Measurements from ENCODE around the gene JAG1.

The JAG1 gene

DNA sequence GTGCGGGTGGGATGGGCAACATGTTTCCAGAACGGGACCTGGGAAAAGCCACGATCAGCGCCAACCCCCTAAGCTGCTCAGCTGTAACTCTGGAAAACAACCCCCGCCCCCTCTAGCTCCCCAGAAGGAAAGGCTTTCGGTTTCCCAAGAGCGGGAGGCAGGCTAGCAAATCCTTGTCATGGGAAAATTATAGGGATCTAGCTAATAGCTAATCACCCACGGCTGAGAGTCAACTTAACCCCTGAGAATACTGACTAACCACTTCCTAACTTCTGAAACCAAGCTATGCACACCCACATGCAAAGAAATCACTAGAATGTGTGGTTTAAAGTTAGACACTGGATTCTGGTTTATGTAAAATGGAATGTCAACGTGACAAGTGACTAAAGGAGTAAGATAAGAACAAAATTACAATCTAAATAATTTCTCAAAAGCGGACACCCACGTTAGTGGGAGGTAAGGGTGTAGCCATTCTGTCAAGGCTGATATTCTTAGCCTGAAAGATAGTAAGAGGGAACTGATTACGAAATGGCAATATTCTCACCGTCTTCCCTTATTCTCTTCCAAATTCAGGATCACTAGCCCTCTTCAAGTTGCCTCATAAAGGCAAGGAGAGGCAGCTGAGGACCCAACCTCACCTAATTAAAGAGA, 20.1 kb downstream of the JAG1 start:
- no peak for DNase-seq (ENCODE audit: low read depth in 1 of 2, low spot score in 1 of 2)

DNA sequence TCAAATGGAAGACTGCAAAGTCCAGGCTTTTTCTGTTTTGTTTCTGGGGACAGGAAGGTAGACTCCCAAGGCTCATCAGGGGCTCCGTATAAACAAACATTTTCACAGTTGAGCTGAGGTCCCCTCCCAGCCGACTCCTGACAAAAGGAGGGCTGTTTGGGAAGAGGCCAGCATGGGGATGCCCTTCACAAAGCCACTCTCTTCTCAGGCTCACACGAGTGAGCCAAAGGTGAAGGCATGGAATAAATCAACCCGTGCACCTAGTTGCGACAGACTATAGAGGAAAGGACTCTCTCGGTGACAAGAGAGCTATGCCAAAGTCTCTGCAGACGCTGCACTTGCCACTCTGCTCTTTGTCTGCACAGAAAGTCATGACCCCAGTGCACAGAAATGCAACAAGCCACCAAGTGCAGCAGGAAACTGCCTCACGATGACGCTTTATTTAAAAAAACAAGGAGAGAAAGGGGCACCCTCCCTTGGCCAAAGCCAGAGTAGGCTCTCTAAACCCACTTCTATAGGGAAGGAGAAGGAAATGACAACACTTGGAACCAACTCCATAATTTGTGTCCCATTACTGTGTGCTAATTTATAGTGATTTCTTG, 21.0 kb downstream of the JAG1 start:
- DNase-seq (ENCODE audit: low read depth in 1 of 2, low spot score in 1 of 2): no peak

DNA sequence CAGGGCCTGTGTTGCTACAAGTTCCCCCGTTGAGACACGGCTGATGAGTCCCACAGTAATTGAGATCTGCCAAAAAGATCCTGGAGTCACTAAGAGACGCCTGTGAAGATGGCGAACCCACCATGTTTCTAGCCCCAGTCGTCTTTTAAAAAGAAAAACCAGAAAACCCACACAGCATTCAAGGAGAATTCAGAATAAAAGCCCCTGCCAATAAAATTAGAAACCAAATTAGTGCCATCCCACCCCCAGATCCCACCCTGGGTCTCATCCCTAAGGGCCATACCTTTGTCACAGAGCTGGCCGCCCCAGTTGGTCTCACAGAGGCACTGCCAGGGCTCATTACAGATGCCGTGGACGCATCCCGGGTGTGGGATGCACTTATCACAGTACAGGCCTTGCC, 21.6 kb downstream of the JAG1 start:
- DNase-seq (ENCODE audit: low read depth in 1 of 2, low spot score in 1 of 2): no peak

DNA sequence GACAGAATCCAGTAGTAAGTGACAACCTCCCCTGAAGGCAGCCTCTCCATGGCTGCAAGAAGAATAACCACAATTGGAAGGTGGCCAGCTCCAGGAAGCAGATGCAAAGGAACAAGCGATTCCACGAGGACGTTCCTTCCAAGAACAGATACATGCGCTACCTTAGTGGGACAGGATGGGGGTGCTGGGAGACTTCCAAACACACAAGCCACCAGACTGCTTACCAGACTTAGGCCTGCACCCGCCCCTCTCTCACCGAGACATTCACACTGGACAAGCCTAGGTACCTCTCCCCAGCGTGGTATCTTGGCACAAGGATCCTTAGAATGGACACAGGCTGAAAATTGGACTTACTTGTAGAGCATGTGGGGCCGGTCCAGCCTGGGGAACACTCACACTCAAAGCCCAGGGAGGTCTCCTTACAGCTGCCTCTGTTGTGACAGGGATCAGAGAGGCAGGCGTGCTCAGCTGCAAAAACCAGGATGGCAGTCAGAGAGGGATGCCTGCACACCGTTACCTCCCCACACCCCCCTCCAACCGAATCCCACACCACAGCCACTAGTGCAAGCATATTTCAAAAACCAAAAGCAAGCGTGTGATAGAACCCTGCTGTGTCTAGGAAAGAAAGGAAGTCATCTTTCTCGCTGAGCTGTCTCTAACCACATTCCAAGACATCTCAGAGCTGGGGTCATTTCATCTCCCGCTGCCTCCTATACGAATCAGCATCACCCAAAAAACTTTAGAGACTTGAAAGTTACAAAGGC, 22.4 kb downstream of the JAG1 start:
- DNase-seq (ENCODE audit: low read depth in 1 of 2, low spot score in 1 of 2): no peak

DNA sequence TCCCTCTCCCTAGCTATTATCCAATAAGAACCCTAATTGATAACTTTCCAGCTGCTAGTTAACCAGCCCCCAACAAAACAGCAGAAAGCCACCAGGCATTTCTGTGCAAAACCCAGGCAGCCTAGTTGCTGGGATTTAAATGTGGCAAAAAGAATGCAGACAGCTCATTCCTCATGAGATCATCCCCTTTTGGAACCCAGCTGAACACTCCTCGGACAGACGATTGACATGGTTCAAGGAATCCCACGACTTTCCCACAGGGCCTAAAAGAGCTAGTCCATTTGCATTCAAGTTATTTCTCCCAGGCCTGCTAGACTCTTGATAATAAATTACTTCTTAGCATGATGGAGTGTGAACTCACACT, 24.0 kb downstream of the JAG1 start:
- DNase-seq (ENCODE audit: low read depth in 1 of 2, low spot score in 1 of 2): no peak

DNA sequence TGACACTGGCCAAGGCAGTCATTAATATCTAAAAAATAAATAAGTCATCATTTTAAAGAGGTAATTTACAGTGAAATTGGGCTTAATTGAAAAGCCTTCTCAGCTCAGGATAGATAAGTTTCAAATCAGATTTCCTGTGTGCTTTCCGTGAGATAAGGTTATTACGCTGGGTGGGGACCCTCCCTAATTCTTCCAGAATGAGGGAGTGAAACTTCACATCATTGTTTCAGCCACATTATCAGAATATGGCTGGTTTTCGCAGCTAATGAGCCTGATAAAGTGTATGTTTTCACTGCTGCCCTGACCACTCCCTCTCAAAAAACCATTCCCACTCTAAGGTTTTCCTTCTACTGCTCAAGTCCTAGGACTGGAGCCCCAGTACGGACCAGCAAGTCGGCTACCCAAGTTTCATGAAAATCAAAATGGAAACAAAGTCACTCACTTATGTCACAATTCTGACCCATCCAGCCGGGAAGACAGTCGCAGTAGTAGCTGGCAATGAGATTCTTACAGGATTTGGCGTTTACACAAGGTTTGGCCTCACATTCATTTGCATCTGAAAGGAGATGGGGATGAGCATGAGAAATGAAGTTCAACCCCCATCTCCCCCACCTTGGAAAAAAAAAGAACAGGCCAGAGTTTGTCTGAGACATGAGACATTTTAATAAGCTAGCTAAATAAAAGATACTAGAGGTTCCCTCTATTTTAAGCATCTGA, 24.6 kb downstream of the JAG1 start:
- DNase-seq (ENCODE audit: low read depth in 1 of 2, low spot score in 1 of 2): no peak

DNA sequence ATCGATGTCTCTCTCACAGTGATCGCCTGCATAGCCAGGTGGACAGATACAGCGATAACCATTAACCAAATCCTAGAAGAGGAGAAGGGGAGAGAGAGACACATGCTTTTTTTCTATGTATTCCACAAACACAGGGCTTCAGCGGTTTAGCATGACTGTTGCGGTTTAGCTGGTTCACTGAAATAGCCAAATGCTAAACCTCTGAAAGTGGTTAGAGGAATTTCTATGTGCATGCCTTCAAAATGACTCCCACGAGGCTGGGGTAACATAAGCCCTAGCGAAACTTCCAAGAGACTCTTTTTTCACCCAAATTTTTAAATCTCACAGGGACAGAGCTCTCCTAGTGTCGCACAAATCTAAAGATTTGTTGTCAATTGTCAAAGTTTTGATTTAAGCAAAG, 25.1 kb downstream of the JAG1 start:
- no peak for DNase-seq (ENCODE audit: low read depth in 1 of 2, low spot score in 1 of 2)

DNA sequence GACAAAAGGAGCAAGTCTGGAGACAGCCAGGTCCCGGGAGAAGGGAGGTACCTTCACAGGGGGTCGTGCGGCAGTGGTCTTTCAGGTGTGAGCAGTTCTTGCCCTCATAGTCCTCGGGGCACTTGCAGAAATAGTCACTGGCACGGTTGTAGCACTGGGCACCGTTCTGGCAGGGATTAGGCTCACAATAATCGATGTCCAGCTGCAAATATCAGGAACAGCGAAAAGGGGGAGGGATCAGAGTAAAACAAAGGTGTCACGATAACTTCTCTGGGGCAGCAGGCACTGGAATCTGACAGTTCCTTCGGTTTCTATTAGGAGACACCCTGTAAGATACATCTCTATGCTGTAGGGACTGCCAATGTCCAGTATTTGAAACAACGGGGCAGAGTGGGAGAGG, 25.9 kb downstream of the JAG1 start:
- DNase-seq (ENCODE audit: low read depth in 1 of 2, low spot score in 1 of 2): no peak

DNA sequence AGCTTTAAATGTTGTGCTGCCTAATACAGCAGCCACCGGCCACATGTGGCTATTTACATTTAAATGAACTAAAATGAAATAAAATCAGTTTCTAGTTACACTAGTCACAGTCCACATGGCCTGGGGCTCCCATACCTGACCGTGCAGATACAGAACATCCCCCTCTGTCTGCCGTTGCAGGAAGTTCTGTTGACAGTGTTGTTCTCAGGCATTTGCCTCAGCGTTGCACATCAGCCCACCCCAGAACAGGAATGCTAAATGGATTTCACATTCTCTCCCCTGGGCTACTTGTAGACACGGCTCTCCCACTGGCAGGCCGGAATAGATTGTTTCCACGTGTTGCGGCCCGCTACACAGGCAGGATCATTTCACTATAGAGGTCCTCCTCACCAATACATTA, 26.3 kb downstream of the JAG1 start:
- no peak for DNase-seq (ENCODE audit: low read depth in 1 of 2, low spot score in 1 of 2)

DNA sequence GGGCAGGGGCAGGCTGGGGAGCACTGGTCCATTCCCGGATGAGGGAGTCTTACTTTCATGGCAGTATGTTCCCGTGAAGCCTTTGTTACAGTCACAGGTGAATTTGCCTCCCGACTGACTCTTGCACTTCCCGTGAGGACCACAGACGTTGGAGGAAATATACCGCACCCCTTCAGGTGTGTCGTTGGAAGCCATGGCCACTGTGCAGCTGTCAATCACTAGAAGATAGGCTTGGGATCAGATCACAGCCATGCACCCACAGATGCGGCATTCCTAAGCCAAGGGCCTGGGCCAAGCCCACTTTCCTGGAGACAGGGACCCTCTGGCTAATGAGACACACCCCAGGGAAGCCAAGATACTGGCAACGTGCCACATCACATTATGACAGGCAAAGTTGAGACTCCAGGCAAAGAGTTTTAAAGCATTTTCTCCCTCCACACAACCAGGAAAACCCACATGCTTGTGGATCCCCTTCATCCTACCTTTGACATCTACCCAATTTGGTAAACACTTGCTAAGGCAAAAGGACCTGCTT, 26.8 kb downstream of the JAG1 start:
- no peak for DNase-seq (ENCODE audit: low read depth in 1 of 2, low spot score in 1 of 2)

DNA sequence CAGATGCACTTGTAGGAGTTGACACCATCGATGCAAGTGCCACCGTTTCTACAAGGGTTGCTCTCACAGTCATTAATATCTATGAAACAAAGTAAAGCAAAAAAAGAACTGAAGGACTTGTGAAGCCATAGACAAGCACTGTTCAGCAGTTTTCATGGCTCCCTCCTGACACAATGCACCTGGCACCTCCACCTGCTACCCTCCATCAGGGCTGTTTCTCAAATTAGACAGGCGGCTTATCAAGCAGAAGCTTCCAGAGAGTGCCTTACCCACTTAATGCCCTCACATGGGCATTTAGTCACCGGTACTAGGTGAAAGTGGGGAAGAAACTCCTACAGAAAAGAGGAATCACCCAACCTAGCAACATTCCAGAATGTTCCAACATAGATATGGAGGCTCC, 27.8 kb downstream of the JAG1 start:
- no peak for DNase-seq (ENCODE audit: low read depth in 1 of 2, low spot score in 1 of 2)

DNA sequence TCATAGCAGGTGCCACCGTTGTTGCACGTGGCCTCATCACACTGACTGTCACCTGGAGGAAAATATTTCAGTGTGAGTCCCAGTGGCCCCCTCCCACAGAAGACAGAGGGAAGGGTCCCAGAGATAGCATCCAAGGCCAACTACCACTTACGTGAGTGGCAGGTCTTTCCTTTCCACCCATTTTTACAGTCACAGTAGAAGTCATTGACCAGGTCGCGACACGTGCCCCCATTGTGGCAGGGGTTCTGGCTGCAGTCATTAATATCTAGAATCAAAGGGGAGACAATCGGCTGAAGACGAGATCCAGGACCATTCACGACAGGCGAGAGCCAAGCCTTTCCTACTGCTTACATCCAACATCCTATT, 28.6 kb downstream of the JAG1 start:
- no peak for DNase-seq (ENCODE audit: low read depth in 1 of 2, low spot score in 1 of 2)

DNA sequence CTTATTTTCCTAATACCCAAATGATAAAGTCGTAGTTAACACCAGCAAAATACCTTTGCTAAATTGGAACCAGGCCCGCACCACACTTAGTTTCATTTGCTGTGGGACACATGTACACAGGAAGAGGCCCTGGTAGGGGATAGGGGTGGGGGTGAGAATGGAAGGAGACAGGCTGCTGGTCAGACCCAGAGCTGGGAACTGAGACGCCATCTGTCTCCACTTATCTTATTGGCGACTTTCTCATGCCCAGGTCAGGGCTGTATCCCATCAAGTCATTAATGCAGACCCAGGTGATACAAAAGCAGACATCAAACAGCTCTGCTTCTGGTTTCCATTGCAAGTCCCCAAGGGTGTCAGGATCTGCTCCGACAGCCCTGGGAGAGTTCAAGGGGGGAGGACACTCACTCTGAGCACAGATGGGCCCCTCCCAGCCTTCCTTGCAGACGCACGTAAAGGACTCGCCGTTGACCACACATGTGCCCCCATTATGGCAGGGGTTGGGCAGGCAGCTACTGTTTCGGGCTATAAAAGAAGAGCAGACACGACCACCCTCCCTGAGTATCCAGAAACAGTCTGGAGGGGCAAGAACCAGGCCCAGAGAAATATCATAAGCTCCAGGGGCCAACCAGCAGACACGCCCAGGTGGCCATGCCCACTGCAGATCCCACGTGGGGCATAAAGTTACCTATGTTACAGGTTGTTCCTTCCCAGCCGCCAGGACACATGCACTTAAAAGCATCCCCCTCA, 29.2 kb downstream of the JAG1 start:
- no peak for DNase-seq (ENCODE audit: low read depth in 1 of 2, low spot score in 1 of 2)

DNA sequence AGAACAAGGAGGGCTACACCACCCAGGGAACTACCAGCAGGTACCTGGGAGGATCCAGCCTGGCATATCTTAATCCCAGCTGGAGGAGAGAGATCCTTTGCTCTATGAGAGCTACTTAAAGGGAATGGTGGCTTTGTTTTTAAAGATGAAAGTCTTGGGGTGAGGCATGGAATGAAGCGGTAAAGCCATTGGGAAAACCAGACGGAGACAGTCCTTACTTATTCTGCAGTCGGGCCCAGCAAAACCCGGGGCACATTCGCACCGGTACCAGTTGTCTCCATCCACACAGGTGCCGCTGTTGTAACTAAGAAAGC, 30.3 kb downstream of the JAG1 start:
- no peak for DNase-seq (ENCODE audit: low read depth in 1 of 2, low spot score in 1 of 2)

DNA sequence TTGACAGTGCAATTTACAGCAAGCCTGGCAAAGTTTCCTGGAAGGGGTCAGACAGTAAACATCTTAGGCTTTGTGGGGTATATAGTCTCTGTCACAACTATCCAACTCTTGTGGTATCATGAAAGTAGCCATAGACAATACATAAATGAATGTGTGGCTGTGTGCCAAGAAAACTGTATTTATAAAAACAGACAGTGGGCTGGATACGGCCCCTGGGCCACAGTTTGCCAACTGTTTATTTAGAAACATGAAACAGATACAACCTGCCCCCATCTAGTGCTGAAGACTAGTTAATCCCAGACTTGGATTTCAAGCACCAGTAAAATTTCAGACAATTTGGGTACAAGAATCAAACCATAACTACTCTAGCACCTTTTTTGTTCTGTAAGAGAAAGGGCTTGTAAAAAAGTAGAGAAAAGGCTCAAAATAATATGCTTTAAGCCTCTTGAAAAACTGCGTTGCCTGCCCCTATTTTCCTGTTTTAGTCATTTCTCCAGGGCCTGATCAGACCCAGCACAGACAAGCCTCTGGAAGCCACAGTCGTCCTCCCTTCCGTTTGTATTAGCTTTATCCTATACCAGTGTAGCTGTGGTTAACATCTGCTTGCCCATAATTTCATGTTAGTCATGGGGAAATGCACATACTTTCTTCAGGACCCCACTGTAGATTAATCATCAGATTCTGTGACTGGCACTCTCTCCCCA, 30.8 kb downstream of the JAG1 start:
- DNase-seq (ENCODE audit: low read depth in 1 of 2, low spot score in 1 of 2): no peak

DNA sequence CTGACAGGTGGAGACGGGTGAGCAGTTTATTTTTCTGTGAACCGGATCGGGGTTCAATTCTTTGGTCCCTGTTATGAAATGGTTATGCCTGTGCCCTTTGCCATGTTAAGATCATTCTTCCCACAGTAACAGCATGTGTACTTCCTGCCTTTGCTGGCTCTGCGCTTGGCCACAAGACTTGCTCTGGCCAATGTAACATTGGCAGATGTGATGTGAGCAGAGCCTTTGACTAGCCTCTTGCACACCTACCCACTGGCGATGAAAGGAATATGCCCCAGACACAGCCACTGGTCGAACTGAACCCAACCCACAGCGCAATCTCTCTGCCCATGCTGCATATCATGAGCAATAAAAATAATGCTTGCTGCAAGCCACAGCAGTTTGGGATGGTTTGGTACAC, 31.9 kb downstream of the JAG1 start:
- DNase-seq (ENCODE audit: low read depth in 1 of 2, low spot score in 1 of 2): no peak

DNA sequence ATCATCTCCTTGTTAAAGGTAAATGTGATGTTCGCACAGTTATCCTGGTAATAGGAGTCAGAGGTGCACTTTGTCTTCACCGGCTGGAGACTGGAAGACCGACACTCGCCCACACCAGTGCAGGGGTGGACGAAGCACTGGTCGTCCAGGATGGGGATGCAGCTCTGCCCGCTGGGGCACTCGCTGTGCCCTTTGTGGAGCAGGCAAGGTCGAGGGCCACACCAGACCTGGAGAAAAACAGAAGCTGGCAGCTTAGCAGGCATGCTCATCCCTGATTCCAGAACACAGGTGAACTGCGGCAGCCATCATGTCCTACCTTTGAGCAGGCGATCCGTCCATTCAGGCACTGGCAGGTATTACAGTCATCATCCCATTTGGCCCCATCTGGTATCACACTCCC, 32.3 kb downstream of the JAG1 start:
- no peak for DNase-seq (ENCODE audit: low read depth in 1 of 2, low spot score in 1 of 2)

DNA sequence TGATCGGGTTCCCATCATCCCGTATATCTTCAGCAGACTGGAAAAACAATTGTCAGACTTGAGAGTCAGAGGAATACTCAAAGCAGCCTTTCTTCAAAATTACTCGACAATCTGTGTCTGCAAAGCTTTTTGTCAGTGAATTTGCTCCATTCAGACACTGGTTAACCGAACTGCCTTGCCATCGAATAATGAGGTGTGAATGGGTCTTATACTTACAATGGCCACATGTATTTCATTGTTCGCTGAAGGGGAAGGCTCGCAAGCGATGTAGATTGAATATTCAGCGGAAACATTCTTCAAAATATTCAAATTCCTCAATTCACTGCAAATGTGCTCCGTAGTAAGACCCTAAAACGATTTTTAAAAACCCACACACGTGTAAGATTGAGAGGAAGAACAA, 32.9 kb downstream of the JAG1 start:
- no peak for DNase-seq (ENCODE audit: low read depth in 1 of 2, low spot score in 1 of 2)

DNA sequence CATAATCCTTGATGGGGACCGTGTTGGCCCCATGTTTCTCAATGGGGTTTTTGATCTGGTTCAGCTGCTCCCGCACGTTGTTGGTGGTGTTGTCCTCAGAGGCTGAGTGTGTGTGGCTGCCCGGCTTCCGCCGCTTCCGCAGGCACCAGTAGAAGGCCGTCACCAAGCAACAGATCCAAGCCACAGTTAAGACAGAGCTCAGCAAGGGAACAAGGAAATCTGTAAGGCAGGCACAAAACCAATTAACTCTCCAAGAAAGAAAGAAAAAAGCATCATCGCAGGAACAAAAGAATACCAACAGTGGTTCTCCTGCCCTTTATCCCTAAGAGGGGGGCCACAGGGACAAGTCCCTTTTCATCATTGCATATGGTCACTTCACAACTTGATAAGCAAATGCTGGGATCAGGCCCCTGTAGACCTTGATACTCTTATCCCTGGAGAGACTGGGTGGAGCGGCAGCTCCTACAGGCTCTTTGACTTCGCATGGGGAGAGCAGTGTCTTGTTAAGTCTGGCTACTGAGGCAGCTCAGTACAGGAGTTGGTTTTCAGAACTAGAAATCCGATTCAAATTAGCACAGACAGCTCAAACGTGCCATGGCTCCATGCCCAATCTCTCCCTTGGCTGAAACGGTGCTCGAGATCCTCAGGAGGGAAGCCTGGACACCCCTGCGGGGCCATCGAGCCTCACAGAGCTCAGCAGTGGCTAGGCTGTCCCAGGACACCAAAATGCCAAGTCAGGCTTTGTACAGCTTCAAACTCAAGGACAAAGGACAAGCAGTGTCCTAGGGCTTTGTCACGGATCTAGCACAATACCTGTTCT, 33.9 kb downstream of the JAG1 start:
- no peak for DNase-seq (ENCODE audit: low read depth in 1 of 2, low spot score in 1 of 2)
